Activated gamma-delta T cell treated with Interleukin-2 at 50 U/mL for 16 hours (primary cell): ENCODE results near the gene CORO7.
"Not testable (repeated sequence)": the region's sequence is repeated elsewhere in the genome, so short reads cannot be mapped to it uniquely, and the experiment has no call there.

Experiments used
- DNase-seq: peaks from one replicate; pipeline ENCODE4 v3.0.0-alpha.2; 2020

CORO7 gene

GRCh38 chr16:4399001-4399730 is 17.2 kb downstream of the CORO7 start:
- no peak for DNase-seq

DNA sequence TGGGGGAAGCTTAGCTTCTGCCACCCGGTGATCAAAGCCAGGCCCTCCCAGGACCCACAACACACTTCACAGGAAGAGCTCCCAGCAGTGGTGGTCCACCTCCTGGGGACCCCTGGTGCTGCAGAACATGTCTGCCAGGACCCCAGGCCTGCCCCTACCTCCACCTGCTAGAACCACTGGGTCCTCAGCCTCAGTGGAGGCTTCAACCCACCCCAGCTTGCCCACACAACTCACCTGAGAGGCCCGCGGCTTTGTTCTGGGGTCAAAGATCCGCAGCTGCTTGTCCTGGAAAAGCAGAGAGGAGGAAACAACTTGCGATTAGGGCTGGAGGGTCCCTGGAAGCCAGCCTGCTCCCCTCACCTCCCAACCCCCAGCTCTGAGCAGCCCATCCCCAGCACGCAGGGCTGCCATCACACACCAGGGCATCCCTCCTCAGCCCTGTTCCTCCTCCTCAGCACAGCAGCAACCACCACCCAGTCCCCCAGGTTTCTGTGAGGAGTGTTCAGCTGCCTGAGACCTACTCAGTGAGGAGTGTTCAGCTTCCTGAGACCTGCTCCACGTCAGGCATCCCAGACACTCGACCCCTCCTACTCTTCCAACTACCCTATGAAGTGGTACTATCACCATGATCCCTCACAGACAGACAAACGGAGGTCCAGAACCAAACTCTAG is 21.2 kb downstream of the CORO7 start:
- no peak for DNase-seq

DNA sequence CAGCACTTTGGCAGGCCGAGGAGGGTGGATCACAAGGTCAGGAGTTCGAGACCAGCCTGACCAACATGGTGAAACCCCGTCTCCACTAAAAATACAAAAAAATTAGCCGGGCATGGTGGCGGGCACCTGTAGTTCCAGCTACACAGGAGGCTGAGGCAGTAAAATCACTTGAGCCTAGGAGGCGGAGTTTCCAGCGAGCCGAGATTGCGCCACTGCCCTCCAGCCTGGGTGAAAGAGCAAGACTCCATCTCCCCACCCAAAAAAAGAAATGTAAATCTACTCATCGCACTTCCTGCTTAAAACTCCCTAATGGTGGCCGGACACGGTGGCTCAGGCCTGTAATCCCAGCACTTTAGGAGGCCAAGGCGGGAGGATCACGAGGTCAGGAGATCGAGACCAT is 22.5 kb downstream of the CORO7 start:
- not testable (repeated sequence) for DNase-seq

- no peak for DNase-seq
Observed at GRCh38 chr16:4393240-4393600, 23.2 kb downstream of the CORO7 start.

DNA sequence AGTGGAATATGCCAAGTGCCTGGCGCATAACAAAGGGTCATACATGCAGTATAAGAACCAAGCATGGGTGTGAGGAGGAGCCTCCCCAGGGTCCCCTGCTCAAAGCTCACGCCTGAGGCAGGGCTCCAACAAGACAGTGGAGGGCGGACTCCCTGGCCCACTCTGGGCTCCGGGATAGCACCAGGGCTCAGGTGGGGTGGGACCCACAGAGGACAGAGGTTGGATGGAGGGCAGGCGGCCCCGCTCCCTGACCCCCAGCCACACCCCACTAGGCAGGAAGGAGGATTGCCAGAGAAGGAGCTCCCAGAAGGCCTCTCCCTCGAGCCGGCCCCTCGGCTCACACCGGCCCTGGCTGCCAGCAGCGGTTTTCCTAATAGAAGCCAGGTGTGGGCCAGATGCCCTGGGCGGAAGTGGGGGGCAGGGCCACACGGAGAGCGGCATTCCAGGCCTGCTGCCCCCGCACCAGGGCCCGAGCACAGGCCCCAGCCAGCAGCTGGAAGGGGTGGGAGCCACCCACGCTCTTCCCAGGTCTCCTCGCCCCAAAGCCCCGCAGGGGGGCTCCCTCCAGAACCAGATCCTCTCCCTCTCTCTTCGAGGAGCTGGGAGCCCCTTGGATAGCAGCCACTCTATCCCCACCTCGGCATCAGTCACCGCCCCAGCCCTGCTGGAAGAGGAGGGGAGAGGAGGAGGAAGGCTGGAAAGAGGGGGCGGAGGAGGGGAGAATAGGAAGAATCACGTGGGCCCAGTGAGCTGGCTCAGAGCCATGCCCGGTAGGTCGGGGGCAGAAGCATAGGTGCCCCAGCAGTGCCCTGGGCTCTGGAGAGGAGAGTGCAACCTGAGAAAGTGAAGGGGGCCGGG is 23.8 kb downstream of the CORO7 start:
- no peak for DNase-seq

- DNase-seq, result no peak
Observed at GRCh38 chr16:4391631-4392381, 24.6 kb downstream of the CORO7 start.

DNA sequence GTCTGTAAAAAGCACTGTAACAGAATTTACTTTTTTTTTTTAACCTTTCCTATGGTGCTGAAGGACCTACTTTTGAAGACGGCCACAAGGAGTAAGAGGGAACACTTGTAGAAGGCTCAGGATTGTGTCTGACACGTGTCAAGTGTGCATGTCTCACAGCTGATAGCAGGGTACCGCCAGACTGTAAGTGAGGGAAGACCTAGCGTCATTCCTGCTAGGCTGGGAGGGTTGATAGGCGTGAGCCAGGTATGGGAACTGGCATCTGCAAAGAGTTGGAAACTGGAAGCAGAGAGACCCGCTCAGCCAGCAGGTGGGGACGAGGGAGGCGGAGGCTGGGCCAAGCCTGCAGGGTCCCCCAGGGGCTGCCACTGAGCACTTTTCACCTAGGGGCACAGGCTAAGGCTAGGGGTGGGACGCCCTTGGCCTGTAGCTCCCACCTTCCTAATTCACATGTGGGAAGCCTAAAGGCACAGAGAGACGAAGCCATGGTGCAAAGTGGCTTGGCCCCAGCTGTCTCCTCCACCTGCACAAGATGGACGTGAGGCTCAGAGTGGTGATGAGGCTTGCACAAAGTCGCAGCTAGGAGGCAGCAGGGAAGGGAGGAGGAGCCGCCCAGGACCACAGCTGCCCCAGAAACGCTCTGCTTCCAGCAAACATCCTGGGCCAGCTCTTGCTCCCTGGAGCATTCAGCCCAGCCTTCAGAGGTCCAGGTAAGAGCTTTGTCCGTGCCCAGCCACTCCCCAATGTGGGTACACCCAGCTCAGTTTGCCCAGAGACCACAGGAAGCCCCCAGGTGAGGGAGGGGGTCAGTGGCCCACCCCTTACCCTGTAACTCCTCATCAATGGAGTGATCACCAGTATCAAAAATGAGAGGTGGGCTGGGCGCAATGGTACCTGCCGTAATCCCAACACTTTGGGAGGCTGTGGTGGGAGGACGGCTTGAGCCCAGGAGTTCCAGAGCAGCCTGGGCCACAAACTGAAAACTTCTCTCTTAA is 25.8 kb downstream of the CORO7 start:
- no peak for DNase-seq

DNA sequence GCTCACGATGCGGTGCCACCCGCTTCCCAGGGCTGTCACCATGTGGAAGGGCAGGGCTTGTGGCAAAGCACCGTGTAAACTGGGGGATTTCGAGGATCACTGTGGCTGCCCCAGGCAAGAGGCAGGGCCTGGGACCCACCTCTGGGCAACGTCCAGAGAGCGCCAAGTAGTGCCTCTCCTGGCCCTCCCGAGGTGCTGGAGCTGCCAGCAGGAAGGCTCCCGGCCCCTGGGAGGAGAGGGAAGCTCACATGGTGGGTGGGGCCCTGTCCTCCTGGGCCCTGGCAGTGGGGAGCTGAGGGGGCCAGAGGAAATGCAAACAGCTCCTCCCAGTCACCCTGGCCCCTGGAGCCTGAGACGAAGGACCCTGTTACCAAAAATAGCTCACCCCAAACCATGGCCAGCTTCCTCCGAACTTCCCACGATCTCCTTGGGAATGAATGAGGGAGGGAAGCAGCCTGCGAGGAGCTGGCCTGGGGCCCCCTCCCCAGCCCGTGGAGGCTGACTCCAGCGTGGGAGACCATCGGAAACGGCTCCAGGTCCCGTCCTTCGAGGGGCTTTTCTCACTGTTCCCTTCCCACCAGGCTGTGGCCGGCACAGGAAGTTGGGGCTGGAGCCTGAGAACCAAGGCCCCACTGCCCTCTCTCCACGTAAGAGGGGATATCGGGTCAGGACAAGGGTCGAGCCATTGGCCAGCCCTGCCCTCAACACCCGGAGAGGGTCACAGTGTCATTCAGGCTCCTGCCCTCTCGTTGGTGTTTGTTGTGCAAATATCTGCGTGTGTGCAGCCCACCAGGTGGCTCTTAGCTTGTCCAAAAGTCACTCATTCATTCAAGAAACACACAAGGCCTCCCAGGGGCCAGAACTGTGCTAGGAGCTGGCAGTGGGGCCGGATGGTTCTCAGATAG is 27.1 kb downstream of the CORO7 start:
- no peak for DNase-seq

GRCh38 chr16:4388271-4389021 is 27.9 kb downstream of the CORO7 start:
- no peak for DNase-seq

- no peak for DNase-seq
Observed at GRCh38 chr16:4387781-4388180, 28.6 kb downstream of the CORO7 start.

- DNase-seq, result no peak
Observed at GRCh38 chr16:4386951-4387565, 29.3 kb downstream of the CORO7 start.

GRCh38 chr16:4386451-4386805 is 30.0 kb downstream of the CORO7 start:
- DNase-seq, result no peak

- DNase-seq, result no peak
Observed at GRCh38 chr16:4385789-4386450, 30.5 kb downstream of the CORO7 start.

GRCh38 chr16:4385066-4385788 is 31.2 kb downstream of the CORO7 start:
- no peak for DNase-seq

- no peak for DNase-seq
Observed at GRCh38 chr16:4384509-4384942, 31.9 kb downstream of the CORO7 start.

GRCh38 chr16:4383591-4384444 is 32.6 kb downstream of the CORO7 start:
- no peak for DNase-seq

GRCh38 chr16:4382795-4383357 is 33.5 kb downstream of the CORO7 start:
- DNase-seq, result no peak
